ENCODE data around the gene MTSS2.
A peak's percentile ranks its signal among the peaks of the same experiment; 100 is the strongest.

Gene MTSS2, protein sequence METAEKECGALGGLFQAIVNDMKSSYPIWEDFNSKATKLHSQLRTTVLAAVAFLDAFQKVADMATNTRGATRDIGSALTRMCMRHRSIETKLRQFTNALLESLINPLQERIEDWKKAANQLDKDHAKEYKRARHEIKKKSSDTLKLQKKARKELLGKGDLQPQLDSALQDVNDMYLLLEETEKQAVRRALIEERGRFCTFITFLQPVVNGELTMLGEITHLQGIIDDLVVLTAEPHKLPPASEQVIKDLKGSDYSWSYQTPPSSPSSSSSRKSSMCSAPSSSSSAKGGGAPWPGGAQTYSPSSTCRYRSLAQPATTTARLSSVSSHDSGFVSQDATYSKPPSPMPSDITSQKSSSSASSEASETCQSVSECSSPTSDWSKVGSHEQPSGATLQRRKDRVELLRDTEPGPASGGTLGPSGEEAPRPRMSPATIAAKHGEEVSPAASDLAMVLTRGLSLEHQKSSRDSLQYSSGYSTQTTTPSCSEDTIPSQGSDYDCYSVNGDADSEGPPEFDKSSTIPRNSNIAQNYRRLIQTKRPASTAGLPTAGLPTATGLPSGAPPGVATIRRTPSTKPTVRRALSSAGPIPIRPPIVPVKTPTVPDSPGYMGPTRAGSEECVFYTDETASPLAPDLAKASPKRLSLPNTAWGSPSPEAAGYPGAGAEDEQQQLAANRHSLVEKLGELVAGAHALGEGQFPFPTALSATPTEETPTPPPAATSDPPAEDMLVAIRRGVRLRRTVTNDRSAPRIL

DNA sequence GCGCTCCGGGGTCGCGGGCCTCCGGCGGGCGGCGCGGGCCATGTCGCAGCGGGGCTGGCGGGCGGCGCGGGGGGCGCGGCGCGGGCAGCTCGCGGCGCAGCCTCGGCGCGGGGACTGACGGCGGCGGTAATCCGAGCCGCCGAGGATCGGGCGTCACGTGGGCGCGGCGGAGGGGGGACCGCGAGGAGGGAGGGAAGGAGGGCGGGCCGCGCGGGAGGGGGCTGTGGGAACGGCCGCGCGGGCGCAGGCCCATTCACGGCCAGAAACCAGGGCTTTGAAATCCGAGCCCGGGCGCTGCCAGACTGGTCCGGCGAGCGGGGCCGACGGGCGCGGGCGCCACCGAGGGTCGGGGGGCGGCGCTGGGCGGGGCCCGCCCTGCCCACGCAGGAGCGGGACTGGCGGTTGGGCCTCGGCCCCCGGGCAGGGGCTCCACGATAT is at the start of gene MTSS2:
TSS of gene MTSS2 (minus strand) at position 116 of the 438 bp plus-strand sequence. CDS start 262 bp downstream, outside the sequence.
- DNase-seq = peak; percentile 15 to 22

DNA sequence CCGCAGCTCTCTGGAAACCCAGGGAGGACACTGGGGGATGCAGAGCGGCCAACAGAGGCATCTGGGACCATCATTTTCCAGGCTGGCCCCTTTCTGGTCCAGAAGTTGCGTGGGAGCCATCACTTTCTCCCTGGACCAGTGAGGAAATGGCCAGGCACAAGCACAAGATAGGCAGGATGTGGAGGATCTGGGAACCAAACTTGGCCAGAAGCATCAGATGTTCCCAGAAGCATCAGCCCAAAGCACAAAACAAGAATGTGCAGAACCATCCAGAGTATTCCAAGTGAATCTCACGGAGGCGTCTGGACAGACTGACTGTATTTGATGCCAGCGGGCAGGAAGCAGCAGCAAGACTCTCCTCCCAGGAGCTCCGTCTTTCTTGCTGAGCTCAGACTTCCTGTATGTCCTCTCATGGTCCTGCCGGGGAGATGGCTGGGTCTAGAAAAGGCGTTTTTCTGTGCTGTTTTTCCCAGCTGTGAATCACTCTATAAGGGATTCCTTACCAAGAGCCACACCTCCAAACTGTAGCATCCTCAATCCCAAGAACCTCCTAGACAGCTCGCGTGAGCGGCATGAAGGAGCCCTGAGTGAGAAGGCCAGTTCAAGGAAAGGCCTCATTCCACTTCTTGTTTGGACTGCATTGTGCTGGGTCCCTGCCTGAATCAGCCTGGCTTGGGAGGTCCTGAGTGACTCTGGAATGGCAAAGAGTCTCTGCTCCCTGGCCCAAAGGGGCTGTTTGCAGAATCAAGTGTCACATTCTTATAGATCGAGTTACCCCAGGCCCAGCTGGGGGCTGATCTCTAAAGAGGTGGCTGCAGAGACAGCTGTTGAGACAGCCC is 49.5 kb upstream of the MTSS2 start:
- no peak for DNase-seq

DNA sequence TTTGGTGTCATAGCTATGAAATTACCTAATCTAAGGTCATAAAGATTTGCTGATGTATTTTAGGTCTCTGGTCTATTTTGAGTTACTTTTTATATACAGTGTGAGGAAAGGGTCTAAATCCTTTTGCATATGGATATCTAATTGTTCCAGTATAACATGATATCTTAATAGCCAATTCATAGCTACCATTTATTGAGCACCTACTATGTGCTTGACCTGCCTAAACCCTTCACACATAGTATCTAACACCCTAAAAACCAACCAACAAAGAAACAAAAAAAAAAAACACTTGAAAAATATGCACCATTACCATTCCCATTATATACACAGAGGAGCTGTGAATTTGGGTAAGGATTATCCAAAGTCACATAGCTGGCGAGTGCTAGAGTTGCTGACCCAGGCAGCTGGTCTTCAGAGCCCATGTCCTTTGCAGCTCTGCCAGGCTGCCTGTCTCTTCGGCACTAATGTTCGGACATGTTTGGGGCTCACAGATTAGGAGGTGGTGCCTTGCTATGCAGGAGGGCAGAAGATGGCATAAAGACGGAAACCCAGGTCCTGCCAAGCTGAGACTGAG is 48.8 kb upstream of the MTSS2 start:
- DNase-seq = no peak

DNA sequence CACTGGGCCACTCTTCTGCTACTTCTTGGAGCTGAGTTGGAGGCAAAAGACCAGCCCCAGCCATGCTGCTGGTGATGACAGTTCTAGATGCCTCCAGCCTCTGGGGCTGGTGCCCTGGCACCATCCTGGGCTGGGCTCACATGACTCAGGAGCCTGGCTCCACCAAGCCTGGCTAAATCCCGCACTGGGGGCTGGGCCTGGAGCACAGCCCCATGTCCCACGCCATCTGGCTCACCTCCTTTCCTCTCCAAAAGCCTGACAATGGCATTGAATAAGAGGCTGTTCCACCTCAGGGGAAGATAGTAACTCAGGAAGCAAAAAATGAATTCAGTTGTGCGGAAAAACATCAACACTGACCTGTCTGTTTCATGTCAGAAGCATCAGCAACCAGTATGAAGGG is 45.1 kb upstream of the MTSS2 start:
- DNase-seq = no peak

DNA sequence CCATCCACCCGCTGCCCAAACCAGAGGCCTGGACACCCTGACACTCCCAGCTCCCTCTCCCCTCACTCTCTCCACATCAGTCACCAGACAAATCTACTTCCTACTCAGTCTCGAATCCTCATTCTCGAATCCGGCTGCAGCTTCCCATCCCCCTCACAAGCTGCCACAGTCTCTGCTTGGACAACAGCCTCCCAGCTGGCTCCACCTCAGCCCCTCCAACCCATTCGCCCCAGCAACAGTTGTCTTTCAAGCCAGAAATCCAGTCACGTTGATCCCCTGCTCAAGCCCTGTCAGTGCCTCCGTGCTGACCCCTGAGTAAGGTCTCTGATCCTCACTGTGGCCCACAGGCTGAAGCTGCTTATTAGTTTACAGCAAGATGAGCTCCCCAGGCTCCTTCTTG is 44.2 kb upstream of the MTSS2 start:
- DNase-seq = no peak

DNA sequence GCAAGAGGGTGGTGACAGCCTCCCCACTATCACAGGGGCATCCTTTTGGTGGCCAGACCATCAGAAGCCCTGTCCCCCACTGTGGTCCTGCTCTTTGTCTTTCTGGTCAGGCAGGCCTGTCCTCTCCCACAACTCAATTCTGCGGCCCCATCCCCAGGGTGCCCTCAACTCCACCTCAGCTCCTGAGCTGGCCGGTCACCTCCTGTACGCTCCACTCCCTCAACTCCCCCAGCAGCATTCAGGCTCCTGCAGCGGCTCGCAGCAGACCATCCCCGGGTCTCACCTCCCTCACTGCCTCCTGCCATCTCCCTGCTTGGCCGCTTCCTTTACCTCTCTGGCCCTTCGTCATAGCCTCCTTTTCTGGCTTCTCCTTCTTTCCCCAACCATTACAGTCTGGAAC is 43.4 kb upstream of the MTSS2 start:
- DNase-seq = no peak

DNA sequence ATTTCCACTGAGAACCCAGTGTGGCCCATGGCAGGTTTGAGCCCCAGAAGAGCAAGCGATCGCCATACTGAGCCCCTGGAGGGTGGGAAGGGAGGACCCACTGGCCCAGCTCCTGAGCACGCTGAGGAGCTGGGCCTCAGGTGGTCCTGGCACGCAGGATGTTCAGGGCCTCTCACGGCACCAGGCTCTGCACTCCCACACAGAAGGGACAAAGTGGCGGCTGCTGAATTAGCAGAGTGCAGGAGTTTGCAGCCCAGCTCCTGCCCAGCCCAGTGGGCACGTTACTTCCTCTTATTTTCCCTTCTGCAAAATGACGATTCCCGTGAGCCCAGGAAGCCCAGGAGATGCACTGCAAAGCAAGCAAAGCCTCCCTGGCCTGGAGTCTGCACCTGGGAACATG is 42.3 kb upstream of the MTSS2 start:
- no peak for DNase-seq

DNA sequence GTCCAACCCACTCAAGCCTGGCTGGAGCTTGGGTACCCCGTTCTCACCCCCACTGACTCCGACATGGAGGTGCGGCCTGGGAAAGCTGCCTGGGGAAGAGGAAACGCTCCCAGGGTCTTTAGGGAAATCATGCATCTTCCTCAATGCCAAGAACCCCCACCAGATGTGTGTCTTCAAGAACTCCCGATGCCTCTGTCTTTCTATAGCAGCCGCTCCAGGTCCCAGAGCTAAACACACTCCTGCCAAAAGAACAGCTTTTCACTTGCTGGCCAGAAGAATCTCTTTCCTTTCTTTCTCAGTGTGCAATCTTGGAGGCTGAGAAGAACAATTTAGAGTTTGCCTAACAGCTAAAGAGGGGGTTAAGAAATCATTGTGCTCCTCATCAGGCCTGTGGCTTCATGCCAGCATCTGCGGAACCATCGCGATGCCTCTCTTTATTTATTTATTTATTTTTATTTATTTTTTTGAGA is 41.1 kb upstream of the MTSS2 start:
- no peak for DNase-seq

DNA sequence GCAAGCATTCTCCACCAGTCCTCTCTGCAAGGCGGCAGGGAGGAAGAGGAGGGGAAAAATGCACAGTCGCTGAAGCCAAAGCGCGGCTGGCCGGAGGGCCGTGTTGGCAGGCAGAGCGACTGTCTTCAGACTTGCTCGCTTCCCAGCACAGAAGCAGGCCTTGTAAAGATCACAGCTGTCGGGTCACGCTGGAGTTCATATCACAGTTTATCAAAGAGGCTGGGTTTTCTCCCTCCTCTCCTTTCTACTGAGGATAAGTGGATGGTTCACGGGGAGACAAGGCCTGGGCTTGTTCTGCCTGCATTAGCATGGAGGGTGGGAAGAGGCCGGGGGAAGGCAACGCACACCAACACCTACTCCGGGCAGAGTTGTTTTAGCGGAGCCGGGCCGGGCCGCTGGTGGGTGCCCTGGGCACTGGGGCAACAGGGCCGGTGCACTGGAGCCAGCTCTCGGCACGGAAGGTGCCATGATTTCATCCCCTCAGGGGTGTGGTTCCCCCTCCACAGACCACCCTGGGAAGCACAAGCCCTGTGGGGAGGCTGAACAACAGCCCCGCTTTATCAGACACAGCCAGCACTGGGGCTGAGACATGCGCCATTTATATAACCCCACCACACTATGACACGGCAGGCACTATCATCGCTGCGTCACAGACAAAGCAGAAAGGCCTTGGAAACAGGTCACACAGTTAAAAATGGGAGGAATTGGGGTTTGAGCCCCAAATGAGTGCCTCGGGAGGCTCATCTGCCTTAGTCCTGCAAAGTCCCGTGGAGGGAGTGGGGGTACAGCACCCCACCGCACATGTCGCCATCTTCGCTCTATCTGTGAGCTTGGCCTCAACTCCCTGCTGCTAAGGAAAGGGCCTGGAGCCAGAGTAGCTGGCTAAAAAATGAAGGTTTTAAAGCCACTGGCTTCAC is 40.3 kb upstream of the MTSS2 start:
- DNase-seq = no peak

DNA sequence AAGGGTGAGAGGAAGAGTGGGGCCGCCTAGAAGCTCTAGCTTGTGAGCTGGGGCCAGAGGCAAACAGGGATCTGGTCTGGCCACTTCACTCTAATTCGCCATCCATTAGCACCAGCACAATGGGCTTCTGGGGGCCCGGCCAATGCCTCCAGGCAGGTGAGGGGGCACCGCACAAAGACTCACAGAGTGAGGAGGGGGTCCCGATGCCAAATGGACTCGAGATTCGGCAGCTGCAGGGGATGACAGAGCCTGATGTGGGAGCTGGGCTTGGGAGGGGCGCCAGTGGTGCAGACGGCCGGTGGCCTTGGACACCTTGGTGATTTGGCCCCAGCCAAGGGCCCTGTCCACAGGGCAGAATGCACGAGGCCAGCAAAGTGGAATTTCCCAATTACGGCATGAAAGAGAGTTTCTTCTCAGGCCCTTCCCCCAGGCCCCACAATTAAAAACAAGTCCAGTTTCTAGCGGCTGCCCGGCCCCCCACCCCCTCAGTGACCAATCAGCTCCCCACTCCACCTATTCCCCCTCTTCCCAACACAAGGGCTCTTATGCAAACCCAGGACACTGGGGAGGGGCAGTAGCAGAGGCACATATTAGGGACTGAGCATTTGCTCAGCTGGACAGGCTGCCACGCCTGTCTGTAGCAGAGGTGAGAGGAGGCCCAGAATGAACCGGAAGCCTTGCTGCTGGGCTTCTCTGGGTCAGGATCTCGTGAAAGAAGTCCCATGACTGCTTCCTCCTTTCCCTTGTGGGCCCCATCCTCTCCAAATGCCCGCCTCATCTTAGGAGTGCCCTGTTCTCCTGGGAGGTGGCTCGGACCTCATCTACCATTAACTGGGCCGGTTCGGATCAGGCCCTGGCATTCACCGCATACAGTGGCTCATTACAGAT is 39.4 kb upstream of the MTSS2 start:
- DNase-seq = no peak

DNA sequence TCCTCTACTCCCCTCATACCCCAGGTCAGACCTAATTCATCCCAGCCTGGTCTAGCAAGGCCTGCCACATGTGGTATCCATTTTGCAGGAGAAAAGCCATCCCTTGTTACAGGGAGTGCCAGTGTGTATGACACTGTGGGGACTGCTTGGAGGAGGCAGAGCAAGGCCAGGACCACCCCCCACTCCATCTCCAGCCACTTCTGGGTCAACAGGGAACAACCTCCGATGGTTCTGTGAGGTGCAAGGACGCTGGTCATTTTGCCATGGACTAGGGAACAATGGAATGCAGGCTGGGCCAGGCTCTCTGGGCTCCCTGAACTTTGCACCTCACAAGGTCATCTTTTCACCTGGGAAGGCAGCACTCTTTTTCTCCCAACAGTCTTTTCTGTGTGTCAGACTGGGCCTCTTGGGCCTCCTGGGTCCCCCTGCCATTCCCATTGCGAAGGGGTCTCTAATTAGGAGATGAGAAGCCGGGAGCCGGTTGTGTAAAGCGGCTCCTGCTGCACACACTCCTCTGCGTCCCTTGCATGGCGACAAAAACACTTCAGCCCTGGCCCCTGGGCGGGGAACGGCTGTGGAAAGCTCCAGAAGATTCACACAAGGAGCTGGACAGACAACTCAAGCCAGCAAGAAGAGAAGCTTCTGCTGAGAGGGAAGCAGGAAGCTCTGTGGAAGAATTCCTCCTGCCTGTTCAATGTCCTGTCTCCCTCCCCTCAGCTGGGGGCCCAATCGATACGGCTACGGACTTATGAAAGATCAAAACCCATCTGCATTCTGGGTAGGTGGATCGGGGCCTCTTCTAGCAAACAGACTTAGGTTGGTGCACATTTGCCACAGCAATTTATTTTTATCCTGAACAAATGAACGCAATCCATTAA is 38.5 kb upstream of the MTSS2 start:
- DNase-seq = no peak

DNA sequence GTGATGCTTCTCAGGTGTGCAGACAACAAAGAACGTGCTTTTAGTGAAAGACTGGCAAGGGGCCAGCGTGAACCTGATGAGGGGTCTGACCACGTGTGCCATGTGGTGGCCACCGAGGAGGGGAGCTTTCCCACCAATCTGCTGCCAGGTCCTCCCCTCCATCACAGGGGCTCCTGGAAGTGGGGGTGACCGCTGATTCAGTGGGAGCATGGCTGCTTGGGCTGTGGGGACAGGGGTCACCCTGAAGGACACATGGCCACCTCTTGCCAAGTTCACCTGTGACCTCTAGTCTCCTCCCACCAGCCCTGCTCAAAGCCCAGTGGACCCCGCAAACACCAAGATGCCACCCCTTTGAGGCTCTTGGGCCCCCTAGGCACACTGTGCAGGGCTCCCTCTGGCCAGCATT is 37.9 kb upstream of the MTSS2 start:
- DNase-seq = no peak

DNA sequence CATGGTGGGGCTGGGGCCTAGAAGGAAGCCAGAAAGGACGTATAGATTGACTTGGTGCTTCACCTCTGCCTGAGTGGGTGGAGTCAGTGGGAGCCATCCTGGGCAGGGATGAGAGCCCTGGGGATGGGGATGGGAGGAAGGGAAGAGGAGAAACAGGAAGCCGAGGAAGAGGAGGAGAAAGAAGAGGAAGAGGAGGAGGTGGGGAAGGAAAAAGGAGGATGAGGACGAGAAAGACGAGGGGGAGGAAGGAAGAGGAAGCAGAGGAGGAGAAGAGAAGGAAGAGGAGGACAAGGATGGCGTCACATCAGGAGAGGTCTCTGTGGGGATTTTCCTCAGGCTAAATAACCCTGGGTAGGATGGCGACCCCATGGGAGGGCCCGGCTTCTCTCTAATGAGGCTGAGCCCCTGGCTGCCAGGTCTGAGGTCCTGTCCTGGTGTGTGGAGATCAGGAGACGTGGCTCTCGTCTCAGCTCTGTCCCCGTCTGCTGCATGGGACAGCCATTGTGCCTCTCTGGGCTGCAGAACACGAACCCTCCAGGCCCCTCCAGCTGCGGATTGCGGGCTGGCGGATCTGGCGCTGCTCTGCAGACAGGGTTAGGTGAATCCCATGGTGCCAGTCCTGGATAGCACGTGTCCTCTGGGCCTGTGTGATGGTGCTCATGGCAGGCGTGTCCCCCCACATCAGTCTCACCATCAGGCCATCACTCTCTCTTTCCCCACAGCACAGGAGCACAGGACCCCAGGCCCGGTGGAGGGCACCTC is 35.5 kb upstream of the MTSS2 start:
- DNase-seq = no peak

DNA sequence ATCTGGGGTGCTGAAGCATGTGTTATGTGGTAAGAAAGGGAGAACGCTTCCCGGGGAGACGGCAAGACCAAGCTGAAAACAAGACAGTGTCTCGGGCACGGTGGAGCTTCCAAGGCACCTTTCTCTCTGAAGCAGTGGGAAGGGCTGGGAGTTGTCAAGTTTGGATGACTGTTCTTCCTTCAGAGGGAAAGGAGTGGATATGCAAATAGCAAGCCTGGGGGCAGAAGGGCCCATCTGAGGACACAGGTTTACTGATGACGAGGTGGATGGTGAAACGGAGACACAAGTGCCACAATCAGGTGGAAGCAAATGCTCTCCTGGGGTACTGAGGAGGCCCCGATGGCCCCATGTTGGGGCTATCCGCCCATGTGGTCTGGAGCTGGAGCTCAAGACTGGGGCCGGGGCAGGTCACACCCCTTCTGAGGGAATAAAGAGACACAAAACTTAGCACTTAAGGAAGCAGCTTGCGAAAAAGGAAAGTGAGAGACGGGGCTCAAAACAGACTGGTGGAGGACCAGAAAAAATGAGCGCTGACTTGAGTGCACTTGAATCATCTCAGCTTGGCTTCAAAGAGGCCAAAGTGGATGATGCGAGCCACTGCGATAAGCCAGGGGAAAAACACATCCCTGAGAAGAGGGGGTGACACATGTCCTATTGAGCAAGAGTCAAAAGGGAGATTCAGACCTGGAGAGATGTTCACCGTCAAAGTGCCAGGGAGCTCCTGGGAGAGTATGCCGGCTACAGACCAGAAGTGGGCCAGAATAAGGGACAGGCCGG is 34.8 kb upstream of the MTSS2 start:
- no peak for DNase-seq

DNA sequence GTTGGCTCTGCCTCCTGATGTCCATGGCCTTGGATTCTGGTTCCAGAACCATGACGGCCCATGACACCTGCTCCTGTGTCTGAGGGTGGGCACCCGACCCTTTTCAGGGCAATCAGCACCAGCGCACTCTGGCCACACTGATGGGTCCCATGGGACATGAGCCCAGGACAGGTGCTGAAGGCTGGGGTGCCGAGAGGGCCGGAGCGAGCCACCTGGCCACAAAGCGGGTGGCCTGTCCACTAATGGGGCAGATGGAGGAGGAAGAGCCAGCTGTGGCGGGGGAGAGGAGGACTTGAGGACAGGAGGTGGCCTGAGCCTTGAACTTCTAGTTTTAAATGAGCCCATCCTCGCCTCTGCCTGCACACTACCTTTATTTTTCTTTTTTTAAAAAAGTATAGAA is 31.2 kb upstream of the MTSS2 start:
- no peak for DNase-seq

DNA sequence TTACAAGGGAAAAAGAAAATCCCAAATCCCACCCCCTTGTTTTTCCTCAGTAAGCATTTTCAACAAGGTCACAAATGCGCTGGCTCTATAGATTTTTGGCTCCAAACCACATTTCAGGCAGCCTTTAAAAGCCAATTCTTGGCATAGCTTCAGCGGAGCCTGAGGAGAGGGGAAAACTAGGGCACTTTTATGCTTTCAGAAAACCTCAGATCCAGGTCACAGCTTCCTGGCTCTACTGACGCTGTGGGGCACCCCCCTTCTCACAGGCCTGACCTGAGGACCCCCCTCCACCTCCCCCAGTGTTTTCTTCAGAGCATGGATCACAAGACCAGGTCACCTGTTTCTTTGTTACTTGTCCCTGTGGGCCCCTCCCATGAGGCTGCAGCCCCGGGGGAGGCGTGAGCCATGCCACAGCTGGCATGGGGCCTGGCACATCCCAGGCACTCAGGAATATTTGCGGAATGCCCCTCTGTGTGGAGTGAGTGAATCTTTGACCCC is 30.1 kb upstream of the MTSS2 start:
- no peak for DNase-seq

DNA sequence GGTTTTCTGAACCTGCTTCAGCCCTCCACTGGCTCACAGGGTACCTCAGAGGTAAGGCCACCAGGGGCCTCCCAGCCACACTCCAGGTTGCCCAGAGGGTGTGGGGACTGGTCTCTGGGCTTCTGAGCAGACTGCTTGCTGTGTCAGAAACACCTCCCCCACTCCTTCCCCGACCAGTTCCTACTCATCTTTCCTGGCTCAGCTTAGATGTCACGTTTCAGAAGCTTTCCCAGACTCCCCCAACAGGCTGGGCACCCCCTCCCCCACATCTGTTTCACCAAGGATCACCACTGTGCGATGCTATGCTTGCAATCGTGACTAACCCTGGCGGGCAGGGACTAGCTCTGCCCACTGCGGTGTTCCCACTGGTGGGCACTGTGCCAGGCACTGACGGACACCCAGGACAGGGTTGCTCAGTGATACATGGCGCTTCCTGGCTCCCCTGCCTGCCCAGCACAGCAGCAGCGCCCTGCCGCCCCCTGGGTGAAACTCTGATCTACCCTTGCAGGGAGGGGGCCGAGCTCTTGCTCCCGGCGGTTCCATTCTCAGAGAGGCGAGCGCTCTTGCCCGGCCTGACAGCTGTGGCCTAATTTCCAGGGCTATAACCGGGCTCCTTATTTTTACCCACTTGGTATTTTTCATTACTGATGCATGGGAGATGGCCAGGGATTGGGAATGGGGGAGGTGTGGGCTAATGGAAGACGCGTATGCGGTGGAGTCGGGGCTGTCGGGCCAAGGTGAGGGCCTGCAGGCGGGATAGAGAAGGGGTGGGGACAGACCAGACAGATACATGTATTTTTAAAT is 29.4 kb upstream of the MTSS2 start:
- DNase-seq = no peak
